WERI-Rb-1 (cell line): ENCODE data around the gene NDFIP1.
"Not testable (repeated sequence)": the region's sequence is repeated elsewhere in the genome, so short reads cannot be mapped to it uniquely, and the experiment has no call there.

Experiments
- DNase-seq: peaks from one replicate; pipeline ENCODE4 v3.0.0-alpha.2; 2020
- H3K27ac ChIP-seq: fragments of 250-450 bp; sonication (Bioruptor Pico); 2 replicates; pipeline ENCODE4 v1.5.1; 2020; ENCODE audit warnings: mild to moderate bottlenecking, moderate library complexity
- H3K27me3 ChIP-seq: fragments of 250-450 bp; sonication (Bioruptor Pico); 2 replicates; pipeline ENCODE4 v1.5.1; 2021; ENCODE audit warnings: mild to moderate bottlenecking, low read depth, moderate library complexity; ENCODE audit not compliant: insufficient read depth, severe bottlenecking
- H3K36me3 ChIP-seq: fragments of 250-450 bp; sonication (Bioruptor Pico); 2 replicates; pipeline ENCODE4 v1.5.1; 2020; ENCODE audit warnings: mild to moderate bottlenecking, moderate library complexity
- H3K4me3 ChIP-seq: 2 replicates; pipeline ENCODE4 v1.5.1; 2011; ENCODE audit warnings: low read depth, mild to moderate bottlenecking, control low read depth, low read length
- H3K9me3 ChIP-seq: fragments of 250-450 bp; sonication (Bioruptor Pico); 2 replicates; pipeline ENCODE4 v1.5.1; 2021; ENCODE audit warnings: mild to moderate bottlenecking, moderate library complexity; ENCODE audit not compliant: severe bottlenecking
- CTCF ChIP-seq: IDR thresholded peaks from 2 replicates; pipeline ENCODE4 v1.5.1; 2011; ENCODE audit warnings: low read depth, mild to moderate bottlenecking, control low read depth, inconsistent platforms, low read length

NDFIP1 gene

GRCh38 chr5:142087920-142088679 is 20.5 kb upstream of the NDFIP1 start:
- no peak overlapping the region for H3K27ac ChIP-seq
- H3K9me3 ChIP-seq, result no peaks in the 10 kb centered on the region
- no peak for DNase-seq
- TF ChIP-seq CTCF, result no peak
- no peak overlapping the region for H3K4me3 ChIP-seq
- no peaks in the 10 kb centered on the region for H3K27me3 ChIP-seq
- H3K36me3 ChIP-seq, result no peaks in the 10 kb centered on the region

- H3K27ac ChIP-seq, H3K27me3 ChIP-seq, DNase-seq, H3K9me3 ChIP-seq, H3K4me3 ChIP-seq, H3K36me3 ChIP-seq: not testable (repeated sequence)
Observed at GRCh38 chr5:142088855-142089479, 19.6 kb upstream of the NDFIP1 start.

GRCh38 chr5:142091012-142091411 is 17.6 kb upstream of the NDFIP1 start:
- Histone ChIP-seq H3K4me3 (no peak overlapping the region), H3K27ac (no peak overlapping the region), H3K27me3 (no peaks in the 10 kb centered on the region), H3K9me3 (no peaks in the 10 kb centered on the region), H3K36me3 (no peaks in the 10 kb centered on the region)
- no peak for DNase-seq
- TF ChIP-seq CTCF, result no peak

GRCh38 chr5:142091922-142092321 is 16.7 kb upstream of the NDFIP1 start:
- TF ChIP-seq CTCF, result no peak

DNA sequence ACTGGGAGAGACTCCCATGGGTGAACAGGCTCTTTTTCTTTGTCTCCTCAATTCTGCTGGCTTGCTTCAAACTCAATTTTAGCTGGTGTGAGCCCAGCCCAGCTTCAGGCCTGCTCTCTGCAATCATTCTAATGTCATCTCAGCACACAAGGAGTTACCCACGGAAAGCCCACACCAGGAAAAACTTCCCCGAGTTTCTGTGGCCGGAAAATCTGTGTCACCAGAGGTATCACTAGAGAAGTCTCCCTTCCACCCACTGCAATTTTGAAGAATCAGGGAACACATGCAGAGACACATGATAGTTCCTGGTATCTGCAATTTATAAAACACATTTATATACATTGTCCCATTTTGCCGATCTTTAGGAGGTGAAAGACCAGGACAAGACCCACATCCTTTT is 13.5 kb upstream of the NDFIP1 start:
- DNase-seq, result no peak
- no peaks in the 10 kb centered on the region for H3K9me3 ChIP-seq
- no peak for TF ChIP-seq CTCF
- no peaks in the 10 kb centered on the region for H3K27me3 ChIP-seq
- no peak overlapping the region for H3K4me3 ChIP-seq
- H3K36me3 ChIP-seq, result no peaks in the 10 kb centered on the region
- no peak overlapping the region for H3K27ac ChIP-seq

More at GRCh38 chr5:142091922-142092321, 16.7 kb upstream of the NDFIP1 start:
- no peaks in the 10 kb centered on the region for H3K9me3 ChIP-seq
- H3K36me3 ChIP-seq, result no peaks in the 10 kb centered on the region
- no peak overlapping the region for H3K27ac ChIP-seq
- no peaks in the 10 kb centered on the region for H3K27me3 ChIP-seq
- no peak overlapping the region for H3K4me3 ChIP-seq
- DNase-seq, result no peak

- DNase-seq, result no peak
- Histone ChIP-seq H3K27ac (no peak overlapping the region), H3K9me3 (peaks cover 4% of the 10 kb centered on the region), H3K4me3 (no peak overlapping the region), H3K36me3 (no peaks in the 10 kb centered on the region), H3K27me3 (no peaks in the 10 kb centered on the region)
- no peak for TF ChIP-seq CTCF
Observed at GRCh38 chr5:142095651-142096330, 12.8 kb upstream of the NDFIP1 start.
